Thoracic aorta (tissue), 2 donors: ENCODE data around the gene TSFM. TPM values are rescaled to one million over a fixed set of nuclear protein-coding genes. Genes with fewer than 3 reads are reported as not detected.

Experiments used
- ATAC-seq: fragments of 150-250 bp; one replicate; pipeline ENCODE4 v1.8.0; 2017; ENCODE audit warnings: low read depth; ENCODE audit not compliant: insufficient number of reproducible peaks, low FRiP score
- DNase-seq: peaks from one replicate; pipeline ENCODE4 v3.0.0-alpha.2; 2020; ENCODE audit warnings: low spot score
- H3K27ac ChIP-seq, 2 donors: fragments of 200-600 bp; sonication (generic); 1 replicate in 1 of 2; 2 replicates in 1 of 2; pipeline ENCODE4 v1.5.1; 2016; ENCODE audit warnings: mild to moderate bottlenecking in 2 of 2, moderate library complexity in 2 of 2
- H3K27me3 ChIP-seq: fragments of 200-600 bp; sonication (generic); replicated peaks from 2 replicates; pipeline ENCODE4 v1.6.0; 2016; ENCODE audit warnings: mild to moderate bottlenecking; ENCODE audit not compliant: insufficient read depth
- H3K36me3 ChIP-seq: fragments of 200-600 bp; sonication (generic); one replicate; pipeline ENCODE4 v1.5.1; 2016
- H3K4me1 ChIP-seq, 2 donors: fragments of 200-600 bp; sonication (generic); 1 replicate in 1 of 2; 2 replicates in 1 of 2; pipeline versions ENCODE4 v1.5.1 to v1.6.0; 2016; ENCODE audit warnings: low read depth in 2 of 2, mild to moderate bottlenecking in 1 of 2; ENCODE audit not compliant: control insufficient read depth in 1 of 2
- H3K4me3 ChIP-seq: fragments of 200-600 bp; sonication (generic); 2 replicates; pipeline ENCODE4 v1.5.1; 2016; ENCODE audit warnings: mild to moderate bottlenecking
- H3K9me3 ChIP-seq: fragments of 200-600 bp; sonication (generic); 2 replicates; pipeline ENCODE4 v1.5.1; 2016
- CTCF ChIP-seq: fragments of 200-600 bp; sonication (generic); IDR thresholded peaks from one replicate; pipeline ENCODE4 v1.5.1; 2019; ENCODE audit warnings: antibody characterized with exemption
- total RNA-seq, 2 donors: library from RNA; depleted of rRNA; stranded (reverse); fragments of >200 nt; gene quantifications; one replicate each; pipeline versions ENCODE4 v1.1.0 to v1.2.3, GENCODE V29; 2016

TSFM gene
- total RNA-seq, 2 donors from 2014 or later = 15.4 to 19.3 TPM

GRCh38 chr12:57765003-57765697 lies 17.4 kb upstream of the TSFM start:
- Histone ChIP-seq H3K9me3 (no peaks in the 10 kb centered on the region), H3K4me3 (peak overlapping the region; percentile 68), H3K4me1 (peaks cover 15 to 30% of the 10 kb centered on the region in 2 donors), H3K27ac (no peak overlapping the region), H3K36me3 (no peaks in the 10 kb centered on the region), H3K27me3 (no peaks in the 10 kb centered on the region)
- peak; percentile 22 for TF ChIP-seq CTCF
- no peak for ATAC-seq
- DNase-seq = no peak

- Histone ChIP-seq H3K9me3 (no peaks in the 10 kb centered on the region), H3K36me3 (no peaks in the 10 kb centered on the region), H3K27me3 (no peaks in the 10 kb centered on the region), H3K27ac (no peak overlapping the region), H3K4me1 (peaks cover 15 to 32% of the 10 kb centered on the region in 2 donors), H3K4me3 (peak overlapping the region; percentile 68)
- no peak for DNase-seq
- ATAC-seq = no peak
- TF ChIP-seq CTCF = no peak
These were observed 16.7 kb upstream of the TSFM start for GRCh38 chr12:57765698-57766463.

DNA sequence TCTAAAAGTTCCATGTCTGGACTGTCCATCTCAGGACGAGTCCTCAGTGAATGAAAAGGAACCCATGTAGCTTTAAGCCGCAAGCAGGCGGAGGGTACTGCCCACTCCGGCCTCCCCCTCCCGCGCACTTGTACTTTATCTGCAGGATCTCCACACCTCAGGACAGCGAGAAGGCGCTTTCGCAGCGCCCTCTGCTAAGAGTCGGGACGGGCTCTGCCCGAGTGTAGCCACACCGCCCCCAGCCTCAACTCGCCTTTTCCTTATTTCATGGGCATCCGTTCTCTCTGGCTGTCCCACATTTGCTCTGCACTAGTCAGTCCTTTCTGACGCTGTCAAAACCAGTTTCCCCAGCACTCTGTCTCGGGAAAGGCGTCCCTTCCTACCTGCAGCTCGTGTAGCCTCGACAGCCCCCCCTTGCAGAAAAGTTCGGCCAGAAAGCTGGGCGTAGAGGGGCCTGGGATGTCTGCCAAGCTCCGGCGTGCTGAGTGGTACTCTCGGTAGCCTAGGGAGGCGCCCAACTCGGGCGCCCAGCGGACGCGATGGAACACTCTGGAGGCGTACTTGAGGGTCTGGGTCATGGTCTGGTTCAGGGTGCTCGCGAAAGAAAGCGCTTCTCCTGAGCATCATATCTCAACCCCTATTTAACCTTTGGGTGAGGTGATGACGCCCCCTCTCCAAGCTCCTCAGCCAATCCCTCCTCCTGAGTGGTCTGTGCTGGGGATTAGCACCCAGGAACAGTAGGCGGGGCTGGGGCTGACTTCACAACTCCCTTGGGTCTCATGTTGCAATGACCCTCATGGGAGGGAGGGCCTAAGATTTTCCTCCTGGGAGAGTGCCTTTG lies 15.9 kb upstream of the TSFM start, which contains the start of gene CYP27B1:
TSS of gene CYP27B1 (minus strand) at position 615 of the 841 bp plus-strand sequence. CDS start at position 578, 37 bp downstream.
- H3K36me3 ChIP-seq = no peaks in the 10 kb centered on the region
- DNase-seq = no peak
- H3K4me3 ChIP-seq = peak within 1 kb of the TSS; percentile 68
- ATAC-seq = no peak
- H3K27ac ChIP-seq = no peak within 1 kb of the TSS
- no peaks in the 10 kb centered on the region for H3K27me3 ChIP-seq
- no peaks in the 10 kb centered on the region for H3K9me3 ChIP-seq
- no peak for TF ChIP-seq CTCF
- H3K4me1 ChIP-seq = peaks cover 15 to 40% of the 10 kb centered on the region in 2 donors

DNA sequence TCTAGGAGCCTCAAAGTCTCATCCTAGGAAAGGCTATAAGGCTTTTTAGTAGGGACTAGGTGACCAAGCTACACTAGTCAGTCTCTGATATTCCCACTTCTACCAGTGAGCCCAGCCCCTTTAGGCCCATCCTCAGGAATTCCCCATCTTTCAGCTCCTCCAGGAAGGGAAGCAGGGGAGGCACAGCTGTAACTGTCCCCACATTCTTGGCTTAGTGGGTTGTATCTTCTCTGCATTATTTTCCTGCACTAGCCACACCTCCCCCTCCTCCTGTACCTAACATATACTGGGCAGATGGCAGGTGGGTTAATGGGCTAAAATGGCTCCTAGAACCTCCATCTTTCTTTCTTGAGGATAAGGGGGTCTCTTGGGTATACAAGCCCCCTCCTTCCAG lies 15.3 kb upstream of the TSFM start:
- no peak for DNase-seq
- H3K4me3 ChIP-seq = no peak overlapping the region
- H3K27me3 ChIP-seq = no peaks in the 10 kb centered on the region
- TF ChIP-seq CTCF = no peak
- H3K36me3 ChIP-seq = no peaks in the 10 kb centered on the region
- H3K4me1 ChIP-seq = peaks cover 15 to 40% of the 10 kb centered on the region in 2 donors
- no peaks in the 10 kb centered on the region for H3K9me3 ChIP-seq
- H3K27ac ChIP-seq = no peak overlapping the region
- no peak for ATAC-seq

DNA sequence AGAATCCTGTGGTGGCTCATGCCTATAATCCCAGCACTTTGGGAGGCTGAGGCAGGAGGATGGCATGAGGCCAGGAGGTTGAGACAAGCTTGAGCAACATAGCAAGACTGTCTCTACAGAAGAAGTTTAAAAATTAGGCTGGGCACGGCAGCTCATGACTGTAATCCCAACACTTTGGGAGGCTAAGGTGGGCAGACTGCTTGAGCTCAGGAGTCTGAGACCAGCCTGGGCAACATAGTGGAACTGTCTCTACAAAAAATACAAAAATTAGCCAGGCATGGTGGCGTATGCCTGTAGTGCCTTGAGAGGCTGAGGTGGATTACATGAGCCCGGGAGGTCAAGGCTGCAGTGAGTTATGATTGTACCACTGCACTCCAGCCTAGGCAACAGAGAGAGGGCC lies 14.7 kb upstream of the TSFM start:
- no peak overlapping the region for H3K4me3 ChIP-seq
- no peak for TF ChIP-seq CTCF
- peaks cover 15 to 40% of the 10 kb centered on the region in 2 donors for H3K4me1 ChIP-seq
- H3K27ac ChIP-seq = no peak overlapping the region
- no peaks in the 10 kb centered on the region for H3K27me3 ChIP-seq
- ATAC-seq (no peak), DNase-seq (no peak)
- no peaks in the 10 kb centered on the region for H3K36me3 ChIP-seq
- H3K9me3 ChIP-seq = no peaks in the 10 kb centered on the region
